Loucy (cell line): Measurements from ENCODE around the gene TAS1R3.

ENCODE experiments used
- H2AFZ ChIP-seq: fragments of 200-600 bp; sonication (generic); 2 replicates; pipeline ENCODE4 v1.6.0; 2016; ENCODE audit warnings: antibody characterized with exemption, mild to moderate bottlenecking, low read length, moderate library complexity
- H3F3A ChIP-seq: fragments of 200-600 bp; 2 replicates; pipeline ENCODE4 v1.6.0; 2016; ENCODE audit warnings: antibody characterized with exemption, low read depth, mild to moderate bottlenecking
- H3K27me3 ChIP-seq: fragments of 200-600 bp; sonication (generic); 2 replicates; pipeline ENCODE4 v1.6.1; 2014; ENCODE audit warnings: low read length, mild to moderate bottlenecking; ENCODE audit not compliant: insufficient read depth, poor library complexity, severe bottlenecking
- H3K36me3 ChIP-seq: fragments of 200-600 bp; sonication (generic); 2 replicates; pipeline ENCODE4 v1.6.1; 2016; ENCODE audit warnings: low read length; ENCODE audit not compliant: insufficient read depth
- H3K4me1 ChIP-seq: fragments of 200-600 bp; sonication (generic); 2 replicates; pipeline ENCODE4 v1.5.1; 2014; ENCODE audit warnings: low read length, mild to moderate bottlenecking; ENCODE audit not compliant: insufficient read depth, poor library complexity, severe bottlenecking
- H3K4me2 ChIP-seq: fragments of 200-600 bp; sonication (generic); 2 replicates; pipeline ENCODE4 v1.6.0; 2014; ENCODE audit warnings: antibody characterized with exemption, low read length, low read depth, mild to moderate bottlenecking; ENCODE audit not compliant: poor library complexity, severe bottlenecking
- H3K4me3 ChIP-seq: fragments of 200-600 bp; sonication (generic); 2 replicates; pipeline ENCODE4 v1.5.1; 2014; ENCODE audit warnings: low read length, mild to moderate bottlenecking, mixed read lengths; ENCODE audit not compliant: poor library complexity, severe bottlenecking
- H3K79me2 ChIP-seq: fragments of 200-600 bp; sonication (generic); 2 replicates; pipeline ENCODE4 v1.6.1; 2014; ENCODE audit warnings: low read length; ENCODE audit not compliant: insufficient read depth
- H3K9ac ChIP-seq: fragments of 200-600 bp; sonication (generic); 2 replicates; pipeline ENCODE4 v1.6.0; 2014; ENCODE audit warnings: mild to moderate bottlenecking, low read depth, low read length, moderate library complexity; ENCODE audit not compliant: poor library complexity, severe bottlenecking
- H3K9me2 ChIP-seq: fragments of 200-600 bp; sonication (generic); replicated peaks from 2 replicates; pipeline ENCODE4 v1.6.1; 2016; ENCODE audit warnings: low read depth, low read length, mixed read lengths
- H3K9me3 ChIP-seq: fragments of 200-600 bp; sonication (generic); 2 replicates; pipeline ENCODE4 v1.6.1; 2014; ENCODE audit warnings: mild to moderate bottlenecking, antibody characterized with exemption, low read length, low read depth; ENCODE audit not compliant: insufficient read depth
- H4K20me1 ChIP-seq: fragments of 200-600 bp; sonication (generic); 2 replicates; pipeline ENCODE4 v1.6.0; 2014; ENCODE audit warnings: antibody characterized with exemption, low read length, mild to moderate bottlenecking; ENCODE audit not compliant: insufficient read depth, poor library complexity, severe bottlenecking
- CTCF ChIP-seq: fragments of 200-600 bp; sonication (generic); conservative IDR thresholded peaks from 2 replicates; pipeline ENCODE4 v1.5.1; 2014; ENCODE audit warnings: mild to moderate bottlenecking, antibody characterized with exemption, low read length
- EZH2phosphoT487 ChIP-seq: fragments of 200-600 bp; IDR thresholded peaks from 2 replicates; pipeline ENCODE4 v1.6.1; 2018; ENCODE audit warnings: antibody characterized with exemption, mild to moderate bottlenecking, moderate library complexity, borderline replicate concordance

Gene TAS1R3

GRCh38 chr1:1317420-1317819 lies 13.7 kb upstream of the TAS1R3 start:
- H3K9ac ChIP-seq: no peak overlapping the region
- no peaks in the 10 kb centered on the region for H3K9me3 ChIP-seq
- H3K36me3 ChIP-seq: peaks cover 28% of the 10 kb centered on the region; the same call in 1 of the 2 replicates
- no peak overlapping the region for H3K4me3 ChIP-seq
- H3K79me2 ChIP-seq: peaks cover 48% of the 10 kb centered on the region
- H3K9me2 ChIP-seq: no peaks in the 10 kb centered on the region
- peaks cover 17% of the 10 kb centered on the region for H3K4me1 ChIP-seq
- no peaks in the 10 kb centered on the region for H3F3A ChIP-seq
- peaks cover 40% of the 10 kb centered on the region for H4K20me1 ChIP-seq
- H3K27me3 ChIP-seq: no peaks in the 10 kb centered on the region
- H2AFZ ChIP-seq: no peak overlapping the region
- H3K4me2 ChIP-seq: no peak overlapping the region
- TF ChIP-seq EZH2phosphoT487 (no peak), CTCF (no peak)

- peaks cover 54% of the 10 kb centered on the region for H3K79me2 ChIP-seq
Measured at GRCh38 chr1:1318131-1318652, 12.9 kb upstream of the TAS1R3 start.

GRCh38 chr1:1318777-1319645 lies 12.1 kb upstream of the TAS1R3 start:
- H3K4me1 ChIP-seq: peaks cover 21% of the 10 kb centered on the region
- no peaks in the 10 kb centered on the region for H3F3A ChIP-seq
- no peak overlapping the region for H3K4me2 ChIP-seq
- H3K9me3 ChIP-seq: no peaks in the 10 kb centered on the region
- no peak overlapping the region for H2AFZ ChIP-seq
- peaks cover 53% of the 10 kb centered on the region for H3K79me2 ChIP-seq
- no peaks in the 10 kb centered on the region for H3K9me2 ChIP-seq
- H3K27me3 ChIP-seq: no peaks in the 10 kb centered on the region
- no peak overlapping the region for H3K9ac ChIP-seq
- no peak overlapping the region for H3K4me3 ChIP-seq
- H3K36me3 ChIP-seq: peaks cover 13% of the 10 kb centered on the region; the same call in 1 of the 2 replicates
- H4K20me1 ChIP-seq: peaks cover 49% of the 10 kb centered on the region
- TF ChIP-seq CTCF (no peak), EZH2phosphoT487 (no peak)

More at GRCh38 chr1:1318131-1318652, 12.9 kb upstream of the TAS1R3 start:
- H3K9me3 ChIP-seq: no peaks in the 10 kb centered on the region
- H3F3A ChIP-seq: no peaks in the 10 kb centered on the region
- no peak overlapping the region for H3K9ac ChIP-seq
- no peak overlapping the region for H3K4me3 ChIP-seq
- H4K20me1 ChIP-seq: peaks cover 44% of the 10 kb centered on the region
- peaks cover 17% of the 10 kb centered on the region for H3K4me1 ChIP-seq
- H3K27me3 ChIP-seq: no peaks in the 10 kb centered on the region
- no peaks in the 10 kb centered on the region for H3K9me2 ChIP-seq
- H3K36me3 ChIP-seq: peaks cover 21% of the 10 kb centered on the region; the same call in 1 of the 2 replicates
- no peak overlapping the region for H2AFZ ChIP-seq
- H3K4me2 ChIP-seq: no peak overlapping the region
- TF ChIP-seq CTCF (no peak), EZH2phosphoT487 (no peak)
